Measurements from ENCODE around the gene NDUFB6. TPM values are rescaled to one million over a fixed set of nuclear protein-coding genes. Genes with fewer than 3 reads are reported as not detected.

NDUFB6 gene
- total and polyA plus RNA-seq, 10 of the 15 experiments (the other 5 are each of a cell fraction or from before 2014, with no cell fraction given), result 26.3 to 269 (median 61.4) TPM

DNA sequence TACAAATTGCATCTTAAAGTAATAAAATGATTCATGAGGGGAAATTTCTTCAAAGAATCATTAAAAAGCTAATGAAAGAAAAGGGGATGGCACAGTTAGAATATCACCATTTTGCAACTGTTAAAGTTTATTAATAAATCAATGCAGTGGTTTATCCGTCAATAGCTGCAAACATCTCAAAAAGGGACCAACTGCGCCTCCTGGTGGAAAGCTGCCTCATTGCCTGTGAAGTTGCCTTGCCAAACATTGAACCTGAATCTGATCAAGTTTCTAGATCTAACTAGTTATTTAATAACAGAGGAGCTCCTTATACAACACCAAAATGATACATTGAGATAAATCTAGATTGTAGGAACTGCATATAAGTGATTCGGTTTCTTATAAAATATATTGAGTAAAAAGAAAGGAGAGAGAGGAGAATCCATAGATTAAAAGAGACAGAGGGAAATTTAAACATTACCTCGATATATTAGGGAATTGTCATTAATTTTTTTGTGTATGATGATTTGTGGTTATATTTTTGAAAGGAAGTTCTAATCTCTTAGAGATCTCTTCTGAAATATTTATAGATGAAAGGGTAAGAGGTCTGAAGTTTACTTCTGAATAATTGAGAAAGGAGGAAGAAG, 6.9 kb upstream of the NDUFB6 start (continued):
- TF ChIP-seq, protein P1, sequence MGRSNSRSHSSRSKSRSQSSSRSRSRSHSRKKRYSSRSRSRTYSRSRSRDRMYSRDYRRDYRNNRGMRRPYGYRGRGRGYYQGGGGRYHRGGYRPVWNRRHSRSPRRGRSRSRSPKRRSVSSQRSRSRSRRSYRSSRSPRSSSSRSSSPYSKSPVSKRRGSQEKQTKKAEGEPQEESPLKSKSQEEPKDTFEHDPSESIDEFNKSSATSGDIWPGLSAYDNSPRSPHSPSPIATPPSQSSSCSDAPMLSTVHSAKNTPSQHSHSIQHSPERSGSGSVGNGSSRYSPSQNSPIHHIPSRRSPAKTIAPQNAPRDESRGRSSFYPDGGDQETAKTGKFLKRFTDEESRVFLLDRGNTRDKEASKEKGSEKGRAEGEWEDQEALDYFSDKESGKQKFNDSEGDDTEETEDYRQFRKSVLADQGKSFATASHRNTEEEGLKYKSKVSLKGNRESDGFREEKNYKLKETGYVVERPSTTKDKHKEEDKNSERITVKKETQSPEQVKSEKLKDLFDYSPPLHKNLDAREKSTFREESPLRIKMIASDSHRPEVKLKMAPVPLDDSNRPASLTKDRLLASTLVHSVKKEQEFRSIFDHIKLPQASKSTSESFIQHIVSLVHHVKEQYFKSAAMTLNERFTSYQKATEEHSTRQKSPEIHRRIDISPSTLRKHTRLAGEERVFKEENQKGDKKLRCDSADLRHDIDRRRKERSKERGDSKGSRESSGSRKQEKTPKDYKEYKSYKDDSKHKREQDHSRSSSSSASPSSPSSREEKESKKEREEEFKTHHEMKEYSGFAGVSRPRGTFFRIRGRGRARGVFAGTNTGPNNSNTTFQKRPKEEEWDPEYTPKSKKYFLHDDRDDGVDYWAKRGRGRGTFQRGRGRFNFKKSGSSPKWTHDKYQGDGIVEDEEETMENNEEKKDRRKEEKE (IDR thresholded peaks at IDR 0.05), result no peak
- TF ChIP-seq, protein P2, sequence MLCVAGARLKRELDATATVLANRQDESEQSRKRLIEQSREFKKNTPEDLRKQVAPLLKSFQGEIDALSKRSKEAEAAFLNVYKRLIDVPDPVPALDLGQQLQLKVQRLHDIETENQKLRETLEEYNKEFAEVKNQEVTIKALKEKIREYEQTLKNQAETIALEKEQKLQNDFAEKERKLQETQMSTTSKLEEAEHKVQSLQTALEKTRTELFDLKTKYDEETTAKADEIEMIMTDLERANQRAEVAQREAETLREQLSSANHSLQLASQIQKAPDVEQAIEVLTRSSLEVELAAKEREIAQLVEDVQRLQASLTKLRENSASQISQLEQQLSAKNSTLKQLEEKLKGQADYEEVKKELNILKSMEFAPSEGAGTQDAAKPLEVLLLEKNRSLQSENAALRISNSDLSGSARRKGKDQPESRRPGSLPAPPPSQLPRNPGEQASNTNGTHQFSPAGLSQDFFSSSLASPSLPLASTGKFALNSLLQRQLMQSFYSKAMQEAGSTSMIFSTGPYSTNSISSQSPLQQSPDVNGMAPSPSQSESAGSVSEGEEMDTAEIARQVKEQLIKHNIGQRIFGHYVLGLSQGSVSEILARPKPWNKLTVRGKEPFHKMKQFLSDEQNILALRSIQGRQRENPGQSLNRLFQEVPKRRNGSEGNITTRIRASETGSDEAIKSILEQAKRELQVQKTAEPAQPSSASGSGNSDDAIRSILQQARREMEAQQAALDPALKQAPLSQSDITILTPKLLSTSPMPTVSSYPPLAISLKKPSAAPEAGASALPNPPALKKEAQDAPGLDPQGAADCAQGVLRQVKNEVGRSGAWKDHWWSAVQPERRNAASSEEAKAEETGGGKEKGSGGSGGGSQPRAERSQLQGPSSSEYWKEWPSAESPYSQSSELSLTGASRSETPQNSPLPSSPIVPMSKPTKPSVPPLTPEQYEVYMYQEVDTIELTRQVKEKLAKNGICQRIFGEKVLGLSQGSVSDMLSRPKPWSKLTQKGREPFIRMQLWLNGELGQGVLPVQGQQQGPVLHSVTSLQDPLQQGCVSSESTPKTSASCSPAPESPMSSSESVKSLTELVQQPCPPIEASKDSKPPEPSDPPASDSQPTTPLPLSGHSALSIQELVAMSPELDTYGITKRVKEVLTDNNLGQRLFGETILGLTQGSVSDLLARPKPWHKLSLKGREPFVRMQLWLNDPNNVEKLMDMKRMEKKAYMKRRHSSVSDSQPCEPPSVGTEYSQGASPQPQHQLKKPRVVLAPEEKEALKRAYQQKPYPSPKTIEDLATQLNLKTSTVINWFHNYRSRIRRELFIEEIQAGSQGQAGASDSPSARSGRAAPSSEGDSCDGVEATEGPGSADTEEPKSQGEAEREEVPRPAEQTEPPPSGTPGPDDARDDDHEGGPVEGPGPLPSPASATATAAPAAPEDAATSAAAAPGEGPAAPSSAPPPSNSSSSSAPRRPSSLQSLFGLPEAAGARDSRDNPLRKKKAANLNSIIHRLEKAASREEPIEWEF (IDR thresholded peaks at IDR 0.05; ENCODE audit: insufficient replicate concordance, low read depth, low read length), result no peak
- TF ChIP-seq ASH2L (IDR thresholded peaks at IDR 0.05; ENCODE audit: borderline replicate concordance, low read depth) (no peak), EZH2 (IDR thresholded peaks at IDR 0.05; ENCODE audit: borderline replicate concordance, control insufficient read depth, low read depth, low read length) (no peak), NFIC (IDR thresholded peaks at IDR 0.05; ENCODE audit: low read depth, low read length) (no peak), MTA3 (IDR thresholded peaks at IDR 0.05; ENCODE audit: borderline replicate concordance, low read length) (no peak)
- TF ChIP-seq, protein P3, sequence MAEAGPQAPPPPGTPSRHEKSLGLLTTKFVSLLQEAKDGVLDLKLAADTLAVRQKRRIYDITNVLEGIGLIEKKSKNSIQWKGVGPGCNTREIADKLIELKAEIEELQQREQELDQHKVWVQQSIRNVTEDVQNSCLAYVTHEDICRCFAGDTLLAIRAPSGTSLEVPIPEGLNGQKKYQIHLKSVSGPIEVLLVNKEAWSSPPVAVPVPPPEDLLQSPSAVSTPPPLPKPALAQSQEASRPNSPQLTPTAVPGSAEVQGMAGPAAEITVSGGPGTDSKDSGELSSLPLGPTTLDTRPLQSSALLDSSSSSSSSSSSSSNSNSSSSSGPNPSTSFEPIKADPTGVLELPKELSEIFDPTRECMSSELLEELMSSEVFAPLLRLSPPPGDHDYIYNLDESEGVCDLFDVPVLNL (IDR thresholded peaks at IDR 0.05; ENCODE audit: low read depth, low read length), result no peak

All from GM12878 (cell line).